Mesendoderm (in vitro differentiated cells): ENCODE results near the gene HS3ST5.
"Not testable (repeated sequence)": the region's sequence is repeated elsewhere in the genome, so short reads cannot be mapped to it uniquely, and the experiment has no call there.

Experiments used
- DNase-seq: peaks from one replicate; pipeline ENCODE4 v3.0.0; 2013
- H2AK5ac ChIP-seq: 2 replicates; pipeline ENCODE4 v1.6.1; 2013; ENCODE audit warnings: low read length, inconsistent platforms
- H2BK120ac ChIP-seq: 2 replicates; pipeline ENCODE4 v1.6.1; 2013; ENCODE audit warnings: low read depth, mild to moderate bottlenecking, low read length, moderate library complexity, mixed read lengths
- H2BK15ac ChIP-seq: replicated peaks from 2 replicates; pipeline ENCODE4 v1.6.1; 2013; ENCODE audit warnings: low read depth, mild to moderate bottlenecking, moderate library complexity
- H2BK5ac ChIP-seq: 2 replicates; pipeline ENCODE4 v1.6.1; 2013; ENCODE audit warnings: low read length, inconsistent platforms
- H3K18ac ChIP-seq: 2 replicates; pipeline ENCODE4 v1.6.1; 2013; ENCODE audit warnings: mild to moderate bottlenecking, low read length, mixed read lengths
- H3K23ac ChIP-seq: one replicate; pipeline ENCODE4 v1.6.1; 2013; ENCODE audit warnings: low read length
- H3K27ac ChIP-seq: 2 replicates; pipeline ENCODE4 v1.5.1; 2013; ENCODE audit warnings: low read depth, mild to moderate bottlenecking, inconsistent platforms, low read length, moderate library complexity
- H3K27me3 ChIP-seq: 2 replicates; pipeline ENCODE4 v1.6.1; 2013; ENCODE audit warnings: low read length, control low read depth, mild to moderate bottlenecking, inconsistent platforms; ENCODE audit not compliant: insufficient read depth, poor library complexity
- H3K36me3 ChIP-seq: 2 replicates; pipeline ENCODE4 v1.6.1; 2013; ENCODE audit warnings: low read length, inconsistent platforms; ENCODE audit not compliant: control insufficient read depth, insufficient read depth
- H3K4ac ChIP-seq: one replicate; pipeline ENCODE4 v1.6.1; 2013; ENCODE audit warnings: low read depth, mild to moderate bottlenecking, low read length, moderate library complexity
- H3K4me1 ChIP-seq: 2 replicates; pipeline ENCODE4 v1.6.1; 2013; ENCODE audit warnings: low read depth, low read length, inconsistent platforms; ENCODE audit not compliant: control insufficient read depth
- H3K4me2 ChIP-seq: 2 replicates; pipeline ENCODE4 v1.6.1; 2013; ENCODE audit warnings: low read length
- H3K4me3 ChIP-seq: 2 replicates; pipeline ENCODE4 v1.5.1; 2013; ENCODE audit warnings: mild to moderate bottlenecking, low read length
- H3K56ac ChIP-seq: one replicate; pipeline ENCODE4 v1.6.1; 2013; ENCODE audit warnings: low read length
- H3K79me1 ChIP-seq: 2 replicates; pipeline ENCODE4 v1.6.1; 2013; ENCODE audit warnings: low read length, inconsistent platforms
- H3K79me2 ChIP-seq: 2 replicates; pipeline ENCODE4 v1.6.1; 2013; ENCODE audit warnings: mild to moderate bottlenecking, low read length; ENCODE audit not compliant: control insufficient read depth, insufficient read depth
- H3K9ac ChIP-seq: 2 replicates; pipeline ENCODE4 v1.6.1; 2013; ENCODE audit warnings: low read length, inconsistent platforms
- H4K5ac ChIP-seq: one replicate; pipeline ENCODE4 v1.6.1; 2013; ENCODE audit warnings: low read length
- H4K8ac ChIP-seq: one replicate; pipeline ENCODE4 v1.6.1; 2013; ENCODE audit warnings: low read depth, mild to moderate bottlenecking, control low read depth, low read length, moderate library complexity
- WGBS: extraction: QIAGEN DNeasy Blood & Tissue Kit; methylation state at CpG from one replicate; pipeline ENCODE4 v1.1.7; 2013; ENCODE audit warnings: low lambda C conversion rate, missing lambda C conversion rate; ENCODE audit not compliant: insufficient coverage; ENCODE audit errors: extremely low coverage; 5-methylcytosine and 5-hydroxymethylcytosine counted together

The HS3ST5 gene

DNA sequence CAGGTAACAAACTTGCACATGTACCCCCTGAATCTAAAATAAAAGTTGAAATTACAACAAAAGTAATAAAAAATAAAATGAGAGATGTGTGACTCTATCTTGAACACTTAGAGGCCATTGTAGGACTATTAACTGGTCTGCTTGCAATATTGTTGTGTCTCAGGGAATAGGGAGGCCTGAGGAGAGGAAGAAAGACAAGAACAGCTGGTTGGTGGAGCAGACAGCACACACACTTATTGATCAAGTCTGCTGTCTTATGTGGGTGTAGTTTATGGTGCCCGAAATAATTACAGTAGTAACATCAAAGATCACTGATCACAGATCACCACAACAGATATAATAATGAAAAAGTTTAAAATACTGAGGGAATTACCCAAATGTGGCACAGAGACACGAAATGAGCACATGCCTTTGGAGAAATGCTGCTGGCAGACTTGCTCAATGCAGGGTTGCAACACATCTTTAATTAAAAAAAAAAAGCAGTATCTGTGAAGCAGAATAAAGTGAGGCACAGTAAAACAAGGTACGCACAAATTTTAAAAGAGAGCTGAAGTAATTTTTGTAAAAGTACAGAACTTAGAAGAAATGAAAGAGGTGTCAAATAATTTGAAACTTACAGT lies 261.8 kb downstream of the HS3ST5 start:
- no peaks in the 10 kb centered on the region for H3K79me2 ChIP-seq
- H3K4me1 ChIP-seq = peaks cover 2% of the 10 kb centered on the region
- no peak overlapping the region for H3K18ac ChIP-seq
- no peak overlapping the region for H3K56ac ChIP-seq
- no peaks in the 10 kb centered on the region for H3K79me1 ChIP-seq
- no peak overlapping the region for H3K27ac ChIP-seq
- no peak overlapping the region for H3K4ac ChIP-seq
- no peak overlapping the region for H3K4me2 ChIP-seq
- H3K27me3 ChIP-seq = no peaks in the 10 kb centered on the region
- H3K9ac ChIP-seq = no peak overlapping the region
- no peak overlapping the region for H2BK15ac ChIP-seq
- H3K36me3 ChIP-seq = no peaks in the 10 kb centered on the region
- H2BK120ac ChIP-seq = no peak overlapping the region
- no peak overlapping the region for H2AK5ac ChIP-seq
- H3K4me3 ChIP-seq = no peak overlapping the region
- WGBS = no CpG with 5 or more reads among the region's 3 CpGs
- no peak overlapping the region for H2BK5ac ChIP-seq
- H3K23ac ChIP-seq = no peak overlapping the region
- no peak overlapping the region for H4K5ac ChIP-seq
- DNase-seq = no peak
- H4K8ac ChIP-seq = no peak overlapping the region

DNA sequence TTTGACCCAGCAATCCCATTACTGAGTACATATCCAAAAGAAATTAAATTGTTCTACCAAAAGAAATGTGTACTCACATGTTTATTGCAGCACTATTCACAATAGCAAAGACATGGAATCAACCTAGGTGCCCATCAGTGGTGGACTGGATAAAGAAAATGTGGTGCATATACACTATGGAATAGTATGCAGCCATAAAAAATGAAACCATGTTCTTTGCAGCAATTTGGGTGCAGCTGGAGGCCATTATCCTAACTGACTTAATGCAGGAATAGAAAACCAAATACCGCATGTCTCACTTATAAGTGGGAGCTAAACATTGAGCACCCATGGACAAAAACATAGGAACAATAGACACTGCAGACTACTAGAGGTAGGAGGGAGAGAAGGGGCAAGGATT lies 262.4 kb downstream of the HS3ST5 start:
- not testable (repeated sequence) for H3K18ac ChIP-seq, H3K27me3 ChIP-seq, H3K79me2 ChIP-seq, H3K56ac ChIP-seq, DNase-seq, H3K9ac ChIP-seq, H3K36me3 ChIP-seq, H3K79me1 ChIP-seq, H2BK5ac ChIP-seq, H3K23ac ChIP-seq, H3K4ac ChIP-seq, H4K8ac ChIP-seq, H2AK5ac ChIP-seq, H2BK120ac ChIP-seq, H3K4me3 ChIP-seq, H3K27ac ChIP-seq, H2BK15ac ChIP-seq, H3K4me1 ChIP-seq, H3K4me2 ChIP-seq, H4K5ac ChIP-seq
- WGBS = no CpG with 5 or more reads among the region's 1 CpG

DNA sequence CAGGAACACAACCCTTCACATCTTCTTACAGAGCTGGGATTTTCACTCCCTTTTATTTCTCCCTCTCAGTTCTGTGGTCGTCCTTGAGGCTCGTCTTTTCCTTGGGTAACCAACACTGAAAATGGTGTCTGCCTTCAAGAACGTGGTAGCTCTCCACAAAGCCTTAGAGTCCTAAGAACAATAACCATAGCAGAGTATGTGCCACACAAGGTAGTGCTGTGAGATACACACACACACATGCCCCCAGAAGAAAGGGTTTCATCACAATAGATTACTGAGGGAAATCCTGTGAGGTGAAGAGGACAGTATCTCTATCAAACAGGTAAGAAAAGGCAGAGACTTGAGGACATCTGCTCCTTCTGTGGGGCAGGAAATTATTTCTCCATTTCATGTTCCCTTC lies 267.0 kb downstream of the HS3ST5 start:
- no peak overlapping the region for H4K8ac ChIP-seq
- no peak overlapping the region for H2BK120ac ChIP-seq
- H3K79me2 ChIP-seq = no peaks in the 10 kb centered on the region
- no peaks in the 10 kb centered on the region for H3K27me3 ChIP-seq
- no peak overlapping the region for H2AK5ac ChIP-seq
- H3K56ac ChIP-seq = no peak overlapping the region
- H3K27ac ChIP-seq = no peak overlapping the region
- no peak overlapping the region for H3K9ac ChIP-seq
- H3K4me1 ChIP-seq = no peaks in the 10 kb centered on the region
- no peak overlapping the region for H3K4ac ChIP-seq
- H3K79me1 ChIP-seq = no peaks in the 10 kb centered on the region
- DNase-seq = no peak
- no peak overlapping the region for H3K4me3 ChIP-seq
- H3K23ac ChIP-seq = no peak overlapping the region
- H3K36me3 ChIP-seq = no peaks in the 10 kb centered on the region
- H3K4me2 ChIP-seq = no peak overlapping the region
- H3K18ac ChIP-seq = no peak overlapping the region
- no peak overlapping the region for H2BK5ac ChIP-seq
- no peak overlapping the region for H2BK15ac ChIP-seq
- no peak overlapping the region for H4K5ac ChIP-seq
- WGBS = no CpG with 5 or more reads among the region's 3 CpGs

DNA sequence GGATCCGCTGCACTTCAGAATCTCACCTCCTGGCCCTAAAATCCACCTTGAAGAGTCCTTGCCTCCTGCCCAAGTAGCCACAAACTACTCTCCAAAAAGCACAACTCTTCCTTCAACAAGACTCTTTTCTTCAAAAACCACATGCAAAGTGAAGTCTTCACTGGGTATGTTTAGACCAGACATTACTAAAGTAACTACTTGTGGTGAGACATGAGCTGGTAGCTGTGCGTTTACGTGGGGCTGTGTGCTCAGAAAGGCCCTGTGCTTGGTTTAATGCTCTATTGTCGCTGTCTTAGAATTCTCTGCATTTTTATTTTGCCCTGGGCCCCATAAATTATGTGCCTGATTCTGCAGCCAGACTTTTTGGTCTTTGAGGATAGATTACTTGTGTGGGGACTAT lies 267.5 kb downstream of the HS3ST5 start:
- Histone ChIP-seq H3K23ac (no peak overlapping the region), H3K4ac (no peak overlapping the region), H2AK5ac (no peak overlapping the region), H3K56ac (no peak overlapping the region), H2BK5ac (no peak overlapping the region), H4K8ac (no peak overlapping the region), H3K9ac (no peak overlapping the region), H3K79me1 (no peaks in the 10 kb centered on the region), H3K18ac (no peak overlapping the region), H2BK120ac (no peak overlapping the region), H3K36me3 (no peaks in the 10 kb centered on the region), H2BK15ac (no peak overlapping the region), H3K4me1 (no peaks in the 10 kb centered on the region), H4K5ac (no peak overlapping the region), H3K27me3 (no peaks in the 10 kb centered on the region), H3K4me2 (no peak overlapping the region), H3K79me2 (no peaks in the 10 kb centered on the region), H3K27ac (no peak overlapping the region), H3K4me3 (no peak overlapping the region)
- WGBS = no CpG with 5 or more reads among the region's 4 CpGs
- no peak for DNase-seq

DNA sequence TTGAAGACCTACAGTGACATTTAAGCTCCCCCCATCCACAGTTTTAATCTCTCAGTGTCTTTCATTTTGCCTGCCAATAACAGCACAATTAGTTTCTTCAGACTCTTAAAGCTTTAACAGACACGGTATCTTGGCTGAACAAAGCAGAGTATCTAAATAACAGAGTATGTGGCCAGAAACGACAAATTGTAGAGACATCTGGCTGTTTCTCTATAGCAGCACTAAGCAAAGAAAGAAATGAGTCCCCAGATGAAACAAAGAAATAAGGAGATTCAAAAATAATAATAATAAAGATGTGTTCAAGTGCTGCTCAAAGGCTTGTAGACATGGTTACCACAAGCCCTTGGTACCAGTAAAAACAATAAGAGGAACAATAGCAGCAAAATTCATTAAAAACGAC lies 274.1 kb downstream of the HS3ST5 start:
- H3K27ac ChIP-seq = no peak overlapping the region
- H4K5ac ChIP-seq = no peak overlapping the region
- H3K4me1 ChIP-seq = no peaks in the 10 kb centered on the region
- no peak overlapping the region for H3K4ac ChIP-seq
- no peaks in the 10 kb centered on the region for H3K36me3 ChIP-seq
- no peak for DNase-seq
- no peak overlapping the region for H2BK15ac ChIP-seq
- no peak overlapping the region for H2AK5ac ChIP-seq
- H3K4me2 ChIP-seq = no peak overlapping the region
- no peak overlapping the region for H2BK120ac ChIP-seq
- no peak overlapping the region for H4K8ac ChIP-seq
- no peak overlapping the region for H3K9ac ChIP-seq
- H2BK5ac ChIP-seq = no peak overlapping the region
- no peak overlapping the region for H3K23ac ChIP-seq
- no CpG with 5 or more reads among the region's 3 CpGs for WGBS
- H3K18ac ChIP-seq = no peak overlapping the region
- H3K56ac ChIP-seq = no peak overlapping the region
- H3K79me2 ChIP-seq = no peaks in the 10 kb centered on the region
- H3K4me3 ChIP-seq = no peak overlapping the region
- no peaks in the 10 kb centered on the region for H3K27me3 ChIP-seq
- H3K79me1 ChIP-seq = no peaks in the 10 kb centered on the region

DNA sequence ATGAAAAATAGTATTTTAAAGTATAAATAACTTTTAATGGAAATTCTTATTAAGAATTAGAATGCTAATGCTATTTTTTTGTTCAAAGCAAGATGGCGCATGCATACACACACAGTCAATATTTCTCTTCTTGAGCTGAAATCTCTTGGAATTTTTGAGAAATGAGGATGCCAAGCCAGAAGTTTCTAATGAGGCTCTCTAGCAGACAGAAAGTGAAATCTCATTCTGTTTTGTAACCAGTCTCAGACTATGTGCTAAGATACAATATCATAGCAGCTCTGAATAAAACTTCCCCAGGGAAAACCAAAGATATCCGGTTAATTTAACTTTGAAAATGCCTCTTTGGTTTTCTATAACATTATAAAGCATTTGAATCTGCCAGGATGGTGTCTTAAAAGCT lies 274.7 kb downstream of the HS3ST5 start:
- H4K8ac ChIP-seq = no peak overlapping the region
- no peaks in the 10 kb centered on the region for H3K4me1 ChIP-seq
- no peak overlapping the region for H3K4ac ChIP-seq
- no peak overlapping the region for H2BK120ac ChIP-seq
- H3K79me2 ChIP-seq = no peaks in the 10 kb centered on the region
- WGBS = no CpG with 5 or more reads among the region's 2 CpGs
- no peak overlapping the region for H3K4me3 ChIP-seq
- H2BK5ac ChIP-seq = no peak overlapping the region
- no peak overlapping the region for H4K5ac ChIP-seq
- H3K4me2 ChIP-seq = no peak overlapping the region
- H3K27ac ChIP-seq = no peak overlapping the region
- H2AK5ac ChIP-seq = no peak overlapping the region
- no peak overlapping the region for H3K9ac ChIP-seq
- no peaks in the 10 kb centered on the region for H3K79me1 ChIP-seq
- H3K27me3 ChIP-seq = no peaks in the 10 kb centered on the region
- no peak overlapping the region for H2BK15ac ChIP-seq
- no peak overlapping the region for H3K18ac ChIP-seq
- no peaks in the 10 kb centered on the region for H3K36me3 ChIP-seq
- no peak for DNase-seq
- no peak overlapping the region for H3K23ac ChIP-seq
- H3K56ac ChIP-seq = no peak overlapping the region
